ENCODE measurements around the gene STK32C.

DNA sequence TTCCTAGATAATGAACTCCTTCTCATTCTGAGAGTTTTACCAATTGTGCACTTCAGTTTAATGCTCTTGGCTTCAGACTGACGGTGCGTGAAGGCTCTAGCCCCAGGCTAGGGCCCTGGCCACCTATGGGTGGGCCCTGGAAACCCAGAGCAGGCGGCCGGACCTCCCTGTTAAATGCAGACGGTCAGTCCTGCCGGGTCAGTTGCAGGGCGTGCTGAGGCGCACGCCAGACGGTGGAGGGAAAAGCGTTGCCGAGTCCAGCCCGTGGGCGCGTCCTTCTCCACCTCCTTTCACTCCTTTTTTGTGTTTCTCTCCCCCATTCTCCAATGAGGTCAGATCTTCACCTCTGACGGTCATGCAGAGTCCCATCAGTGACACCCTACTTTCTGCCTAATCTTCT lies 118.7 kb downstream of the STK32C start:
- TF ChIP-seq, protein P1, sequence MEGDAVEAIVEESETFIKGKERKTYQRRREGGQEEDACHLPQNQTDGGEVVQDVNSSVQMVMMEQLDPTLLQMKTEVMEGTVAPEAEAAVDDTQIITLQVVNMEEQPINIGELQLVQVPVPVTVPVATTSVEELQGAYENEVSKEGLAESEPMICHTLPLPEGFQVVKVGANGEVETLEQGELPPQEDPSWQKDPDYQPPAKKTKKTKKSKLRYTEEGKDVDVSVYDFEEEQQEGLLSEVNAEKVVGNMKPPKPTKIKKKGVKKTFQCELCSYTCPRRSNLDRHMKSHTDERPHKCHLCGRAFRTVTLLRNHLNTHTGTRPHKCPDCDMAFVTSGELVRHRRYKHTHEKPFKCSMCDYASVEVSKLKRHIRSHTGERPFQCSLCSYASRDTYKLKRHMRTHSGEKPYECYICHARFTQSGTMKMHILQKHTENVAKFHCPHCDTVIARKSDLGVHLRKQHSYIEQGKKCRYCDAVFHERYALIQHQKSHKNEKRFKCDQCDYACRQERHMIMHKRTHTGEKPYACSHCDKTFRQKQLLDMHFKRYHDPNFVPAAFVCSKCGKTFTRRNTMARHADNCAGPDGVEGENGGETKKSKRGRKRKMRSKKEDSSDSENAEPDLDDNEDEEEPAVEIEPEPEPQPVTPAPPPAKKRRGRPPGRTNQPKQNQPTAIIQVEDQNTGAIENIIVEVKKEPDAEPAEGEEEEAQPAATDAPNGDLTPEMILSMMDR (IDR thresholded peaks at IDR 0.05), result no peak
- TF ChIP-seq POLR2A (IDR thresholded peaks at IDR 0.05), result no peak
